ENCODE measurements around the gene DCAF8. TPM values are rescaled to one million over a fixed set of nuclear protein-coding genes. Genes with fewer than 3 reads are reported as not detected.
"Not testable (repeated sequence)": the region's sequence is repeated elsewhere in the genome, so short reads cannot be mapped to it uniquely, and the experiment has no call there.

The DCAF8 gene
- total RNA-seq, 2 donors from 2014 or later = 133 to 172 TPM

GRCh38 chr1:160291248-160292220 lies 29.2 kb upstream of the DCAF8 start:
- Histone ChIP-seq H3K4me1 (replicated peaks) (no peaks in the 10 kb centered on the region), H3K27ac (no peak overlapping the region), H3K36me3 (peaks cover 42 to 56% of the 10 kb centered on the region in 2 donors), H3K9me3 (no peaks in the 10 kb centered on the region), H3K4me3 (no peak overlapping the region), H3K27me3 (replicated peaks; ENCODE audit: insufficient read depth) (no peaks in the 10 kb centered on the region)
- peak; percentile 52 for TF ChIP-seq POLR2AphosphoS5 (IDR thresholded peaks at IDR 0.05)
- TF ChIP-seq CTCF (IDR thresholded peaks at IDR 0.05) = peak; percentile 76 to 85 (median 80)
- TF ChIP-seq POLR2A (IDR thresholded peaks at IDR 0.05) = no peak
- WGBS = 32% methylated on average over 11 of the region's 11 CpGs
- peak; percentile 67 for DNase-seq (ENCODE audit: low spot score)
- intact Hi-C loops (cut with DNase I) = loop anchor here (2.0 to 5.0 kb wide), 2 partner anchors 99 to 189 kb away; no protein-coding TSS in a partner anchor

- DNase-seq (ENCODE audit: low spot score); H3K4me3 ChIP-seq; intact Hi-C loops (cut with DNase I); H3K27ac ChIP-seq; H3K9me3 ChIP-seq; H3K27me3 ChIP-seq (replicated peaks; ENCODE audit: insufficient read depth); H3K4me1 ChIP-seq (replicated peaks): not testable (repeated sequence)
- 96% methylated on average over 12 of the region's 12 CpGs for WGBS
- H3K36me3 ChIP-seq = peaks cover 23 to 29% of the 10 kb centered on the region in 2 donors
These were observed 25.4 kb upstream of the DCAF8 start for GRCh38 chr1:160287769-160288168.

GRCh38 chr1:160285506-160285905 lies 23.2 kb upstream of the DCAF8 start:
- DNase-seq (ENCODE audit: low spot score) = no peak
- H3K4me3 ChIP-seq = peak overlapping the region in 1 of 2 donors; percentile 80
- intact Hi-C loops (cut with DNase I) = no loop called here

GRCh38 chr1:160284782-160285344 lies 22.5 kb upstream of the DCAF8 start, which contains the start of gene PEX19:
PEX19 (minus strand) TSS chr1:160285133; CDS start chr1:160285124, 9 bp downstream.
- H3K9me3 ChIP-seq = no peaks in the 10 kb centered on the region
- peak; percentile 94 for DNase-seq (ENCODE audit: low spot score)
- TF ChIP-seq CTCF (IDR thresholded peaks at IDR 0.05) (peak in 1 of 4 experiments; percentile 23), POLR2A (IDR thresholded peaks at IDR 0.05) (peak; percentile 60), POLR2AphosphoS5 (IDR thresholded peaks at IDR 0.05) (peak; percentile 99)
- H3K36me3 ChIP-seq = peaks cover 9 to 16% of the 10 kb centered on the region in 2 donors
- peak within 1 kb of the TSS; percentile 70 to 77 for H3K27ac ChIP-seq
- peak within 1 kb of the TSS; percentile 50 to 80 for H3K4me3 ChIP-seq
- under 1% methylated on average over 27 of the region's 27 CpGs for WGBS
- intact Hi-C loops (cut with DNase I) = no loop called here
- no peaks in the 10 kb centered on the region for H3K27me3 ChIP-seq (replicated peaks; ENCODE audit: insufficient read depth)
- peaks cover 6% of the 10 kb centered on the region for H3K4me1 ChIP-seq (replicated peaks)

More at GRCh38 chr1:160285506-160285905, 23.2 kb upstream of the DCAF8 start:
- Histone ChIP-seq H3K27me3 (replicated peaks; ENCODE audit: insufficient read depth) (no peaks in the 10 kb centered on the region), H3K9me3 (no peaks in the 10 kb centered on the region), H3K36me3 (peaks cover 15 to 23% of the 10 kb centered on the region in 2 donors), H3K4me1 (replicated peaks) (peaks cover 6% of the 10 kb centered on the region), H3K27ac (no peak overlapping the region)
- TF ChIP-seq POLR2A (IDR thresholded peaks at IDR 0.05) = no peak
- no peak for TF ChIP-seq CTCF (IDR thresholded peaks at IDR 0.05)
- no peak for TF ChIP-seq POLR2AphosphoS5 (IDR thresholded peaks at IDR 0.05)
- 87% methylated on average over 23 of the region's 23 CpGs for WGBS

GRCh38 chr1:160284220-160284781 lies 22.0 kb upstream of the DCAF8 start:
- intact Hi-C loops (cut with DNase I) = no loop called here
- H3K4me3 ChIP-seq = peak overlapping the region; percentile 50 to 80
- H3K36me3 ChIP-seq = peaks cover 6 to 15% of the 10 kb centered on the region in 2 donors
- under 1% methylated on average over 15 of the region's 15 CpGs for WGBS
- peak overlapping the region; percentile 70 to 77 for H3K27ac ChIP-seq
- H3K9me3 ChIP-seq = no peaks in the 10 kb centered on the region
- TF ChIP-seq CTCF (IDR thresholded peaks at IDR 0.05) (no peak), POLR2AphosphoS5 (IDR thresholded peaks at IDR 0.05) (no peak), POLR2A (IDR thresholded peaks at IDR 0.05) (no peak)
- DNase-seq (ENCODE audit: low spot score) = no peak
- peaks cover 6% of the 10 kb centered on the region for H3K4me1 ChIP-seq (replicated peaks)
- H3K27me3 ChIP-seq (replicated peaks; ENCODE audit: insufficient read depth) = no peaks in the 10 kb centered on the region

Measured in prostate gland (tissue), 2 donors.